RWPE2 (cell line): Measurements from ENCODE around the gene CASS4.

Experiments used
- ATAC-seq: fragments of 200-7000 bp; cut with Tn5 transposase; 3 replicates; pipeline ENCODE4 v1.9.1; 2021; ENCODE audit warnings: low read depth
- DNase-seq: peaks from one replicate; pipeline ENCODE4 v3.0.0-alpha.2; 2020; ENCODE audit warnings: low spot score
- H3K27ac ChIP-seq: fragments of 450-650 bp; 2 replicates; pipeline ENCODE4 v1.5.1; 2017; ENCODE audit warnings: mild to moderate bottlenecking; ENCODE audit not compliant: poor library complexity, severe bottlenecking
- H3K27me3 ChIP-seq: fragments of 250-450 bp; sonication (Bioruptor Pico); 2 replicates; pipeline ENCODE4 v1.5.1; 2021; ENCODE audit warnings: mild to moderate bottlenecking, moderate library complexity; ENCODE audit not compliant: insufficient read depth, poor library complexity, severe bottlenecking
- H3K36me3 ChIP-seq: fragments of 250-450 bp; sonication (Bioruptor Pico); 2 replicates; pipeline ENCODE4 v1.5.1; 2020; ENCODE audit warnings: low read depth, mild to moderate bottlenecking, moderate library complexity
- H3K4me1 ChIP-seq: fragments of 250-450 bp; sonication (Bioruptor Pico); 2 replicates; pipeline ENCODE4 v1.5.1; 2021; ENCODE audit warnings: mild to moderate bottlenecking, moderate library complexity; ENCODE audit not compliant: insufficient read depth, poor library complexity, severe bottlenecking
- H3K4me3 ChIP-seq: fragments of 250-450 bp; sonication (Bioruptor Pico); 2 replicates; pipeline ENCODE4 v1.5.1; 2021; ENCODE audit warnings: mild to moderate bottlenecking, moderate library complexity; ENCODE audit not compliant: severe bottlenecking
- H3K9me3 ChIP-seq: fragments of 250-450 bp; sonication (Bioruptor Pico); 2 replicates; pipeline ENCODE4 v1.5.1; 2021; ENCODE audit warnings: mild to moderate bottlenecking, moderate library complexity; ENCODE audit not compliant: severe bottlenecking
- CTCF ChIP-seq: fragments of 450-650 bp; IDR thresholded peaks from one replicate; pipeline ENCODE4 v1.5.1; 2017; ENCODE audit warnings: mild to moderate bottlenecking, moderate library complexity; ENCODE audit not compliant: poor library complexity, severe bottlenecking

CASS4 gene

GRCh38 chr20:56420028-56420427 lies 8.0 kb downstream of the CASS4 start:
- H3K36me3 ChIP-seq: no peaks in the 10 kb centered on the region
- no peak overlapping the region for H3K27ac ChIP-seq
- no peaks in the 10 kb centered on the region for H3K4me1 ChIP-seq
- TF ChIP-seq CTCF: no peak
- no peak for DNase-seq
- no peak for ATAC-seq
- H3K27me3 ChIP-seq: no peaks in the 10 kb centered on the region
- no peaks in the 10 kb centered on the region for H3K9me3 ChIP-seq
- no peak overlapping the region for H3K4me3 ChIP-seq

GRCh38 chr20:56420940-56421688 lies 9.1 kb downstream of the CASS4 start:
- no peak overlapping the region for H3K27ac ChIP-seq
- ATAC-seq: no peak

GRCh38 chr20:56422076-56422823 lies 10.2 kb downstream of the CASS4 start:
- TF ChIP-seq CTCF: peak; percentile 28
- Histone ChIP-seq H3K9me3 (no peaks in the 10 kb centered on the region), H3K4me3 (no peak overlapping the region), H3K27ac (no peak overlapping the region), H3K4me1 (no peaks in the 10 kb centered on the region), H3K36me3 (no peaks in the 10 kb centered on the region), H3K27me3 (no peaks in the 10 kb centered on the region)
- DNase-seq: no peak
- ATAC-seq: peak; percentile 59; the same call in 2 of the 3 replicates

More at GRCh38 chr20:56420940-56421688, 9.1 kb downstream of the CASS4 start:
- TF ChIP-seq CTCF: no peak
- Histone ChIP-seq H3K27me3 (no peaks in the 10 kb centered on the region), H3K36me3 (no peaks in the 10 kb centered on the region), H3K4me1 (no peaks in the 10 kb centered on the region), H3K9me3 (no peaks in the 10 kb centered on the region), H3K4me3 (no peak overlapping the region)
- DNase-seq: no peak

GRCh38 chr20:56422824-56423189 lies 10.7 kb downstream of the CASS4 start:
- no peaks in the 10 kb centered on the region for H3K9me3 ChIP-seq
- TF ChIP-seq CTCF: no peak
- no peaks in the 10 kb centered on the region for H3K4me1 ChIP-seq
- H3K36me3 ChIP-seq: no peaks in the 10 kb centered on the region
- DNase-seq (no peak), ATAC-seq (no peak)
- H3K4me3 ChIP-seq: no peak overlapping the region
- H3K27ac ChIP-seq: no peak overlapping the region
- no peaks in the 10 kb centered on the region for H3K27me3 ChIP-seq

- no peak for DNase-seq
- Histone ChIP-seq H3K36me3 (no peaks in the 10 kb centered on the region), H3K4me3 (no peak overlapping the region), H3K4me1 (no peaks in the 10 kb centered on the region), H3K27me3 (no peaks in the 10 kb centered on the region), H3K9me3 (no peaks in the 10 kb centered on the region), H3K27ac (no peak overlapping the region)
- no peak for ATAC-seq
- TF ChIP-seq CTCF: no peak
These were observed 11.2 kb downstream of the CASS4 start for GRCh38 chr20:56423211-56423610.
